Left kidney (tissue), 8 donors: ENCODE measurements around the gene OR4C6. TPM values are rescaled to one million over a fixed set of nuclear protein-coding genes. Genes with fewer than 3 reads are reported as not detected.

Experiments
- DNase-seq: peaks from one replicate; pipeline ENCODE4 v3.0.0-alpha.2; 2013
- long read RNA-seq, 8 donors: transcript quantifications; one replicate each; lab custom pipeline, GENCODE V29; 2026
- polyA plus RNA-seq: library from polyadenylated mRNA; unstranded; fragments of 120-200 nt; gene quantifications from one replicate; pipeline ENCODE4 v1.2.1, GENCODE V29; 2013; ENCODE audit not compliant: insufficient read length

OR4C6 gene
- not detected for polyA plus RNA-seq
- long read RNA-seq, donor 1: 0 reads
- long read RNA-seq, donor 2: 0 reads
- long read RNA-seq, donor 3: 0 reads
- long read RNA-seq, donor 4: 0 reads
- long read RNA-seq, donor 5: 0 reads
- long read RNA-seq, donor 6: 0 reads
- long read RNA-seq, donor 7: 0 reads
- long read RNA-seq, donor 8: 0 reads

GRCh38 chr11:55661901-55662300 is at the start of gene OR4C6:
OR4C6 (plus strand) TSS chr11:55662201; CDS start chr11:55665167, 2,966 bp downstream.
- no peak for DNase-seq

- DNase-seq: no peak
These were observed 37.5 kb upstream of the OR4C6 start for GRCh38 chr11:55624531-55624930.

GRCh38 chr11:55634813-55635212 is 27.2 kb upstream of the OR4C6 start, which contains the start of gene OR4P4:
OR4P4 (plus strand) TSS chr11:55635113.
- no peak for DNase-seq

- no peak for DNase-seq
These were observed 14.0 kb upstream of the OR4C6 start, which contains the start of gene OR4S2 for GRCh38 chr11:55648027-55648426. OR4S2 (plus strand) TSS chr11:55648327; CDS start chr11:55650904, 2,577 bp downstream.

GRCh38 chr11:55652560-55652959 is 9.4 kb upstream of the OR4C6 start:
- DNase-seq: no peak

GRCh38 chr11:55655096-55655495 is 6.9 kb upstream of the OR4C6 start:
- no peak for DNase-seq

- DNase-seq: no peak
These were observed 3.9 kb upstream of the OR4C6 start for GRCh38 chr11:55658031-55658573.

- DNase-seq: no peak
These were observed 3.4 kb upstream of the OR4C6 start for GRCh38 chr11:55658608-55659007.

GRCh38 chr11:55669376-55669775 is 7.4 kb downstream of the OR4C6 start:
- no peak for DNase-seq

- no peak for DNase-seq
These were observed 11.9 kb downstream of the OR4C6 start for GRCh38 chr11:55673860-55674259.

- no peak for DNase-seq
These were observed 35.8 kb downstream of the OR4C6 start for GRCh38 chr11:55697817-55698216.

GRCh38 chr11:55701429-55701828 is 39.4 kb downstream of the OR4C6 start:
- DNase-seq: no peak

GRCh38 chr11:55707029-55707428 is 45.0 kb downstream of the OR4C6 start:
- DNase-seq: no peak

GRCh38 chr11:55714982-55715888 is 53.2 kb downstream of the OR4C6 start:
- DNase-seq: no peak

Other genes starting within 250 kb of the OR4C6 start
- gene OR4C15, start 107.7 kb upstream of the OR4C6 start, polyA plus RNA-seq: not detected
- not detected for gene OR4C16, start 90.1 kb upstream of the OR4C6 start, polyA plus RNA-seq
- not detected for gene OR4C11, start 54.6 kb upstream of the OR4C6 start, polyA plus RNA-seq
- 0.07 TPM for gene OR4P4, start 27.1 kb upstream of the OR4C6 start, polyA plus RNA-seq
- not detected for gene OR4S2, start 13.9 kb upstream of the OR4C6 start, polyA plus RNA-seq
- gene OR5D13, start 111.2 kb downstream of the OR4C6 start, polyA plus RNA-seq: not detected
- not detected for gene OR5D14, start 133.4 kb downstream of the OR4C6 start, polyA plus RNA-seq
- gene OR5L1, start 149.2 kb downstream of the OR4C6 start, polyA plus RNA-seq: not detected
- gene OR5D18, start 157.4 kb downstream of the OR4C6 start, polyA plus RNA-seq: not detected
- not detected for gene OR5L2, start 165.0 kb downstream of the OR4C6 start, polyA plus RNA-seq
- not detected for gene OR5D16, start 176.6 kb downstream of the OR4C6 start, polyA plus RNA-seq
- not detected for gene TRIM51, start 221.1 kb downstream of the OR4C6 start, polyA plus RNA-seq